Effector memory CD8-positive, alpha-beta T cell (primary cell): Measurements from ENCODE around the gene ADGRE1.
A peak's percentile ranks its signal among the peaks of the same experiment; 100 is the strongest.
"Not testable (repeated sequence)": the region's sequence is repeated elsewhere in the genome, so short reads cannot be mapped to it uniquely, and the experiment has no call there.

Experiments used
- ATAC-seq: fragments of 150-1000 bp; cut with Tn5 transposase; replicated peaks from 2 replicates; pipeline ENCODE4 v1.10.0; 2021; ENCODE audit warnings: mild to moderate bottlenecking, moderate library complexity
- DNase-seq, 3 experiments: peaks; one replicate each; pipeline ENCODE4 v3.0.0; 2021
- H3K27ac Mint-ChIP-seq, 2 donors: one replicate each; pipeline ENCODE4 v1.8.0; 2022; ENCODE audit warnings: mild to moderate bottlenecking in 2 of 2, mixed read lengths in 2 of 2, moderate library complexity in 2 of 2
- H3K27me3 Mint-ChIP-seq, 2 donors: one replicate each; pipeline ENCODE4 v1.8.0; 2022; ENCODE audit warnings: mixed read lengths in 2 of 2
- H3K36me3 Mint-ChIP-seq: one replicate; pipeline ENCODE4 v1.8.0; 2022; ENCODE audit warnings: mild to moderate bottlenecking, moderate library complexity, mixed read lengths; ENCODE audit not compliant: insufficient read depth
- H3K4me1 Mint-ChIP-seq, 2 donors: one replicate each; pipeline ENCODE4 v1.8.0; 2022; ENCODE audit warnings: low read depth in 2 of 2, mixed read lengths in 2 of 2
- H3K4me3 Mint-ChIP-seq, 2 donors: one replicate each; pipeline ENCODE4 v1.8.0; 2022; ENCODE audit warnings: mild to moderate bottlenecking in 2 of 2, mixed read lengths in 2 of 2, moderate library complexity in 2 of 2
- H3K9me3 Mint-ChIP-seq, 2 donors: one replicate each; pipeline ENCODE4 v1.8.0; 2022; ENCODE audit warnings: mixed read lengths in 2 of 2

ADGRE1 gene

DNA sequence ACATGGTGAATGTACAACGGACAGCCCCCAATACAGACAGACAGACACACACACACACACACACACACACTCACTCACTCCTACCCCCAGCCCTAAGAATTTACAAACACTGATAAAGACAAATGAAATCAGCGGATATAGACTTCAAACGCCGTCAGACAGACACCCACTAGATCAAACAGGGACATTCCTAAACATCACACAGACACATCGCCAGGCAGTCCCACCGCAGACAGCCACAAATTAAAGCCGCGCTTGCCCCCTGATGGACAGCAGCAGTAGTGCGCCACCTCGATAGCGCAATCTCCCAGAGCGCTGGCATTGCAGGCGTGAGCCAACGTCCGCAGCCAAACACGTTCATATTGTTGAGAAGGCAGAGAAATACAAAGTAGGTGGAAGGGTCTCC, 24.7 kb upstream of the ADGRE1 start:
- peaks cover 20% of the 10 kb centered on the region for H3K36me3 Mint-ChIP-seq
- peaks cover 10 to 18% of the 10 kb centered on the region in 2 donors for H3K4me1 Mint-ChIP-seq
- DNase-seq (peak; percentile 89 to 94 (median 89)), ATAC-seq (peak; percentile 90)
- peak overlapping the region; percentile 80 to 85 for H3K4me3 Mint-ChIP-seq
- H3K9me3 Mint-ChIP-seq = no peaks in the 10 kb centered on the region
- no peaks in the 10 kb centered on the region for H3K27me3 Mint-ChIP-seq
- peak overlapping the region; percentile 87 for H3K27ac Mint-ChIP-seq

DNA sequence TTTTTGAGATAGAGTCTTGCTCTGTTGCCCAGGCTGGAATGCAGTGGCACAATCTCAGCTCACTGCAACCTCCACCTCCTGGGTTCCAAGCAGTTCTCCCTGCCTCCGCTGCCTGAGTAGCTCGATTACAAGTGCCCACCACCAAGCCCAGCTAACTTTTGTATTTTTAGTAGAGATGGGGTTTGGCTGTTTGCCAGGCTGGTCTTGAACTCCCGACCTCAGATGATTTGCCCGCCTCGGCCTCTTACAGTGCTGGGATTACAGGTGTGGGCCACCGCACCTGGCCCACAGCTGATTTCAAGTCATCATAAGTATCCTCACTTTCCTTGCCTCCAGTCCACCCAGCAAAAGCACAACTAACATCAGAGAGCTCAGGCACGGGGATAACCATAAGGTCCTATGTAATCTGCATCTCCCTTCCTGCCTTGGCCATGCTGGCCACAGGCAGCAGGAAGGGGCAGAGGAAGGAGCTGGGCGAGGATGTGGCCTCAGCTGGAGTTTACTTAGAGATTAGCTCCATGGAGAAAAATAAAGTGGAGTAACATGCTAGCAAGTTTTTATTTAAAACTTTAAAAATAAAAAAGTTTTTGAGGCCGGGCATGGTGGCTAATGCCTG, 22.9 kb upstream of the ADGRE1 start:
- DNase-seq (no peak), ATAC-seq (no peak)
- Mint-ChIP-seq H3K36me3 (peaks cover 20% of the 10 kb centered on the region), H3K4me1 (peaks cover 10 to 18% of the 10 kb centered on the region in 2 donors), H3K27ac (no peak overlapping the region), H3K4me3 (no peak overlapping the region), H3K27me3 (no peaks in the 10 kb centered on the region), H3K9me3 (no peaks in the 10 kb centered on the region)

DNA sequence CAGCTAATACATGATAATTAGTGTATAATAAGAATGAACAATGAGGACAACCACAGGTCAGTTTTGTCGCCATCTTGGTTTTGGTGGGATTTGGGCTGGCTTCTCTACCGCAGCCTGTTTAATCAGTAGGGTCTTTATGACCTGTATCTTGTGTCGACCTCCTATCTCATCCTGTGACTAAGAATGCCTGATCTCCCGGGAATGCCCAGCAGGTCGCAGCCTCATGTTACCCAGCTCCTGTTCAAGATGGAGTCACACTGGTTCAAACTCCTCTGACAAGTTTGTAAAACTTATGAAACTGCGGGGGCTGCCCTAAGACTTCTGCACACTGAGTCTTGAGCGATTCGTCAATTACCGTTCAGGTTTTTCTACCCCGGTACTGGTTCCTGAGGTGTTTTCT, 21.5 kb upstream of the ADGRE1 start:
- DNase-seq (no peak), ATAC-seq (no peak)
- no peaks in the 10 kb centered on the region for H3K27me3 Mint-ChIP-seq
- peaks cover 10 to 18% of the 10 kb centered on the region in 2 donors for H3K4me1 Mint-ChIP-seq
- no peaks in the 10 kb centered on the region for H3K9me3 Mint-ChIP-seq
- peaks cover 20% of the 10 kb centered on the region for H3K36me3 Mint-ChIP-seq
- no peak overlapping the region for H3K27ac Mint-ChIP-seq
- H3K4me3 Mint-ChIP-seq = no peak overlapping the region

DNA sequence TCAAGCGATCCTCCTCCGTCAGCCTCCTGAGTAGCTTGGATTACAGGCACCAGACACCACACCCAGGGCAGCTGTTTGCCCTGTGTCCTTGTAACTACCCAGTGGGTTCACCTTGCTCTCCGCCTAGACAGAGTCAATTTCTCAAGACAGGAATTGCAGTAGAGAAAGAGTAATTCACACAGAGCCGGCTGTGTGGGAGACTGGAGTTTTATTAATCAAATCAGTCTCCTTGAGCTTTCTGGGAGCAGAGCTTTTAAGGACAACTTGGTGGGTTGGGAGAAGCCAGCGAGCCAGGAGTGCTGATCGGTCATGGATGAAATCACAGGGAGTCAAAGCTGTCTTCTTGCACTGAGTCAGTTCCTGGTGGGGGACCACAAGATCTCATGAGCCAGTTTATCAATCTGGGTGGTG, 20.6 kb upstream of the ADGRE1 start:
- peaks cover 9 to 16% of the 10 kb centered on the region in 2 donors for H3K4me1 Mint-ChIP-seq
- H3K27ac Mint-ChIP-seq = no peak overlapping the region
- no peak for ATAC-seq
- H3K27me3 Mint-ChIP-seq = no peaks in the 10 kb centered on the region
- no peak for DNase-seq
- H3K36me3 Mint-ChIP-seq = peaks cover 15% of the 10 kb centered on the region
- H3K9me3 Mint-ChIP-seq = no peaks in the 10 kb centered on the region
- no peak overlapping the region for H3K4me3 Mint-ChIP-seq

DNA sequence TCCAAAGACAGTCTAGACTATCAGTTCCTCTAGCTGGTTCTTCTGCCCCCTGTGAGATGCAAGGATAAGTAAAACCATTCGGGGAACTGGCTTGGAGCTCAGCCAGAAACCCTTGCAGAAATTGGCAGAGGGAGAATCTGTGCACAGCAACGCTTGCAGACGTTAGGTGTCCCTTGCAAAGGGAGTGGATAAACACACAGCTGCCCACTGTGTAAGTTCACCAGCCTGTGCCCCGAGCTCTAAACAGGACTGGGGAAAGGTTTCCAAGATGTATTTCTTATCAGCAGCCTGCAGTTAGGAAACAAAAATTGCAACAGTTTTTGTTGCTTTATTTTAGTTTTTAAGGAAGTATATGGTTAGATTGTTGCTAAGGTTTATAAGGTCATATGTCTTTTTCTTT, 19.0 kb upstream of the ADGRE1 start:
- DNase-seq = no peak
- peaks cover 4% of the 10 kb centered on the region for H3K36me3 Mint-ChIP-seq
- H3K4me3 Mint-ChIP-seq = no peak overlapping the region
- H3K9me3 Mint-ChIP-seq = no peaks in the 10 kb centered on the region
- H3K27me3 Mint-ChIP-seq = no peaks in the 10 kb centered on the region
- peaks cover 2 to 5% of the 10 kb centered on the region in 2 donors for H3K4me1 Mint-ChIP-seq
- H3K27ac Mint-ChIP-seq = no peak overlapping the region
- ATAC-seq = no peak

DNA sequence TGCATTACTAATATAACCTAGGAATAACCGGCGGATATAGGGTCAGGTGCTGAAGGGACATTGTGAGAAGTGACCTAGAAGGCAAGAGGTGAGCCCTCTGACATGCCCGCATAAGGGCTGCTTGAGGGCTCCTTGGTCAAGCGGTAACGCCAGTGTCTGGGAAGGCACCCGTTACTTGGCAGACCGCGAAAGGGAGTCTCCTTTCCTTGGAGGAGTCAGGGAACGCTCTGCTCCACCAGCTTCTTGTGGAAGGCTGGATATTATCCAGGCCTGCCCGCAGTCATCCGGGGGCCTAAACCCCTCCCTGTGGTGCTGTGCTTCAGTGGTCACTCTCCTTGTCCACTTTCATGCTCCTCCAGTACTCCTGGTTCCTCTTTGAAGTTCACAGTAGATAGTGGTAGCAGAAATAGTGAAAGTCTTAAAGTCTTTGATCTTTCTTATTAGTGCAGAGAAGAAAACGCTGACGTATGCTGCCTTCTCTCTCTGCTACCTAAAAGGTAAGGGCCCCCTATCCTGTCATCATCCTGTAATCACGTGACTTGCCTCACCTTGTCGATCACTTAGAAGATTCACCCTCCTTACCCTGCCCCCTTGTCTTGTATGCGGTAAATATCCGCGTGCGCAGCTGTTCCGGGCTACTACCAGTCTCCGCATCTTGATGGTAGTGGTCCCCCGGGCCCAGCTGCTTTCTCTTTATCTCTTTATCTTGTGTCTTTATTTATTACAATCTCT, 18.1 kb upstream of the ADGRE1 start:
- H3K27me3 Mint-ChIP-seq, H3K4me1 Mint-ChIP-seq, H3K27ac Mint-ChIP-seq, H3K9me3 Mint-ChIP-seq, H3K4me3 Mint-ChIP-seq, H3K36me3 Mint-ChIP-seq, DNase-seq, ATAC-seq: not testable (repeated sequence)

DNA sequence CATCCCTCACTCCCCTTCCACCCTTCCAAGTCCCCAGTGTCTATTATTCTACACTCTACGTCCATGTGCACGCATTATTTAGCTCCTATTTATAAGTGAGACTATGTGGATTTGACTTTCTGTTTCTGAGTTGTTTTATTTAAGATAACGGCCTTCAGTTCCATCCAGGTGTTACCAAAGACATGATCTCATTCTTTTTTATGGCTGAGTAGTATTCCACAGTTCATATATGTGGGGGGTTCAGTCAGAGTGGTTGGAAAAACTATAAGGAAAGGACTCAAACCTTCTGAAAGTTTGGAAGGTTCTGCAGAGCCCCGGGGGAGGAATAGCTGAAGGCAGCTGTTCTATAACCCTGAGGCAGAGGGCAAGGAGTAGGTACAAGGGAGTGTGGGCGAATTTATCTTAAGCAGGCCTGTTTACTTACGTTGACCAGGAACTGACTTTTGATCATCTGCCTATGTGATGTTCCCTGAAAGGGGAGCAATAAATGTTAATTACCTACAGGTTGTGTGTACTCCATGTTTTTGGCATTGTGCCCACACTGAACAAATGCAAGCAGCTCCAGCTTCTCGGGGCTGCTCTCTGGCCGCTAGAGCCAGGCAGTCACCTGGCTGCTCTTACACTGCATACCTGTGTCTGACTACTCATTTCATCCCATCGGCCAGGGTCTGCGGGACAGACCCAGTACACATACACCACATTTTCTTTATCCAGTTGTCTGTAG, 13.5 kb upstream of the ADGRE1 start:
- H3K9me3 Mint-ChIP-seq = no peaks in the 10 kb centered on the region
- H3K4me1 Mint-ChIP-seq = no peaks in the 10 kb centered on the region
- peaks cover 3% of the 10 kb centered on the region for H3K36me3 Mint-ChIP-seq
- ATAC-seq = no peak
- peaks cover 20 to 29% of the 10 kb centered on the region in 2 donors for H3K27me3 Mint-ChIP-seq
- no peak overlapping the region for H3K4me3 Mint-ChIP-seq
- DNase-seq = no peak
- H3K27ac Mint-ChIP-seq = no peak overlapping the region

DNA sequence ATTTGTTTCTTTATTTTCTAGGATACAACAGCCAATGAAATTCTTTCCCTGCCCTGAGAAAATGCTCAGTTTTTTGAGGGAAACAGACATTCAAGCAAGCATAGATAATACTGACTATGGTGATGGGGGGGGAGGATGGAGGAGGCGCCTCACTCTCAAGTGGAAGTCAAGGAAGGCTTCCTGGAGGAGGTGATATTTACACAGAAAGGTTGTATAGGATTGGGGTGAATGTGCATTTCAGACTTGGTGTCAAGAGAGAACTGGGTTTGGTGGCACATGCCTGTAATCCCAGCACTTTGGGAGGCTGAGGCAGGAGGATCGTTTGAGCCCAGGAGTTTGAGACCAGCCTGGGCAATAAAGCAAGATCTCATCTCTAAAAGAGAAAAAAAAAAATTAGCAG, 12.2 kb upstream of the ADGRE1 start:
- no peaks in the 10 kb centered on the region for H3K4me1 Mint-ChIP-seq

DNA sequence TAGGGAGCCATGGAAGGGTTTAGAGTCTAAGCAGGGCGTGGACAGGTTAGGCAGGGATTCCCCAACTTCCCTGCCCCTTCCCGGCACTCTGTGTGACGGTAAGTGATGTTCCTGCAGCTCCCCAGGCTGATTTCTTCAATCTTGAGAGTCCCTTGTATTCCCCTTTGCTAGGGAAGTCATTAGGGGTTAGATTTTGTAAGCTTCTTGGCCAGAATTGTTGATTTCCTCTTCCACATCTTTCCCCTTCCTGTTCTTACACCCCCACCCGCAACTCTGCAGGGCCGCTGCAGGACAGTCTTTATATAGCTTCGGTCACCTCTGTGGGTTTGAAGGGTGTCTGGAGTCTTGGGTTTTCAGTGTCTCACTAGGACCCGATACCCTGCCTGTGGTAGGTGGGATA, 10.6 kb upstream of the ADGRE1 start:
- Mint-ChIP-seq H3K36me3 (peaks cover 6% of the 10 kb centered on the region), H3K9me3 (peaks cover 0 to 4% of the 10 kb centered on the region in 2 donors), H3K27me3 (peaks cover 40 to 41% of the 10 kb centered on the region in 2 donors), H3K27ac (no peak overlapping the region), H3K4me3 (no peak overlapping the region), H3K4me1 (no peaks in the 10 kb centered on the region)
- no peak for ATAC-seq
- no peak for DNase-seq

More for the DNA sequence above, 12.2 kb upstream of the ADGRE1 start:
- Mint-ChIP-seq H3K9me3 (peaks cover 0 to 4% of the 10 kb centered on the region in 2 donors), H3K36me3 (peaks cover 3% of the 10 kb centered on the region), H3K27ac (no peak overlapping the region), H3K27me3 (peaks cover 30 to 40% of the 10 kb centered on the region in 2 donors), H3K4me3 (no peak overlapping the region)
- DNase-seq (no peak), ATAC-seq (no peak)

DNA sequence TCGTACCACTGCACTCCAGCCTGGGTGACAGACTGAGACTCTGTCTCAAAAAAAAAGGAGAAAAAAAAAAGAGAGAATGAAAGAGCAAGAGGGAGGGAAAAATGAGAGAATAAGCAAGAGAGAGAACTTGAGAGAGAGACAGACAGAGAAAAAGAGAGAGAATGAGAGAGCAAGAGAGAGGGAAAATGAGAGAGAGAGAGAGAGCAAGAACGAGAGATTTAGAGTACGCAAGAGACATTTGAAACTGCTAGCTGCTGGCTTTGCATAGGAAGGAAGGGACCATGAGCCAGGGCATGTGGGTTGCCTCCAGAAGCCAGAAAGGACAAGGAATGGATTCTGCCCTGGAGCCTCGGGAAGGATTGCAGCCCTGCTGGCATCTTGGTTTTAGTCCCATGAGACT, 9.6 kb upstream of the ADGRE1 start:
- Mint-ChIP-seq H3K4me1 (no peaks in the 10 kb centered on the region), H3K4me3 (no peak overlapping the region), H3K27ac (peak overlapping the region in 1 of 2 donors; percentile 9), H3K27me3 (peaks cover 40 to 41% of the 10 kb centered on the region in 2 donors), H3K9me3 (peaks cover 0 to 4% of the 10 kb centered on the region in 2 donors), H3K36me3 (peaks cover 6% of the 10 kb centered on the region)
- ATAC-seq = no peak
- DNase-seq = no peak

DNA sequence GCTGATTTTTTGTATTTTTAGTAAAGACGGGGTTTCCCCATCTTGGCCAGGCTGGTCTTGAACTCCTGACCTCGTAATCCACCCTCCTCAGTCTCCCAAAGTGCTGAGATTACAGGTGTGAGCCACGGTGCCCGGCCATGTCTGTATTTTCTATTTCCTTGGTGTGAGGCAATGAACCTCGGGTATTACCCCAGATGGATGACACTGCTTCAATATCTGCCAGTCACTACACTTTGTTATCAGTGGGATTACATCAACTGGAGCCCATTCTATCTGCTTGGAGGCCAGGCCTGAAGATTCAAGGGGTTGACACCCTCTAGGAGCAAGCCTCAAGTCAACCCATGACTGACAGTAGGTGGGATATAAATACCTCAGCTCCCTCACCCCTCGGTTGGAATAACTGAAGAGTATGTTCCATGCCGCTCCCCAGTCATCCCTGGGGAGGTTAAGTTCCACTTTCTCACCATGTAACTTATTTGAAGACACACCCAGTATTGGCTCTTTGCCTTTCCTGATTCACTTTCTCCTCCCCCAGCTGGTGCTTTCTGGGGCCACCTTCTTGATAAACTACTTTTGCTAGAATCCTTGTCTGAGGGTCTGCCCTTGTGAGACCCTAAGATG, 992 bp upstream of the ADGRE1 start:
- H3K4me3 Mint-ChIP-seq = no peak overlapping the region
- no peak overlapping the region for H3K27ac Mint-ChIP-seq
- DNase-seq (no peak), ATAC-seq (no peak)
- no peaks in the 10 kb centered on the region for H3K9me3 Mint-ChIP-seq
- H3K36me3 Mint-ChIP-seq = no peaks in the 10 kb centered on the region
- peaks cover 3 to 7% of the 10 kb centered on the region in 2 donors for H3K27me3 Mint-ChIP-seq
- peaks cover 11 to 22% of the 10 kb centered on the region in 2 donors for H3K4me1 Mint-ChIP-seq

DNA sequence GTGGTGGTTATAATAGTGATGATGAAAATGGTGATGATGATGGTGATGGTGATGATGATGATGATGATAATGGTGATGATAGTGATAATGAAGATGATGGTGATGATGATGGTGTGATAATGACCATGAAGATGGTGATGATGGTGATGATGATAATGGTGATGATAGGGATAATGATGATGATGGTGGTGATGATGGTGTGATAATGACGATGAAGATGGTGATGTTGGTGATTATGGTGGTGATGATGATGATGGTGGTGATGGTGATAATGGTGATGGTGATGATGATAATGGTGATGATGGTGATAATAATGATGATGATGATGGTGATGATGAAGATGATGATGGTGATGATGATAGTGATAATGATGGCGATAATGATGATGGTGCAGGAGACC, 1.6 kb downstream of the ADGRE1 start:
- H3K27ac Mint-ChIP-seq = no peak overlapping the region
- H3K4me3 Mint-ChIP-seq = no peak overlapping the region
- no peaks in the 10 kb centered on the region for H3K36me3 Mint-ChIP-seq
- peaks cover 3 to 7% of the 10 kb centered on the region in 2 donors for H3K27me3 Mint-ChIP-seq
- no peak for DNase-seq
- no peak for ATAC-seq
- peaks cover 24 to 29% of the 10 kb centered on the region in 2 donors for H3K4me1 Mint-ChIP-seq
- peaks cover 0 to 1% of the 10 kb centered on the region in 2 donors for H3K9me3 Mint-ChIP-seq

DNA sequence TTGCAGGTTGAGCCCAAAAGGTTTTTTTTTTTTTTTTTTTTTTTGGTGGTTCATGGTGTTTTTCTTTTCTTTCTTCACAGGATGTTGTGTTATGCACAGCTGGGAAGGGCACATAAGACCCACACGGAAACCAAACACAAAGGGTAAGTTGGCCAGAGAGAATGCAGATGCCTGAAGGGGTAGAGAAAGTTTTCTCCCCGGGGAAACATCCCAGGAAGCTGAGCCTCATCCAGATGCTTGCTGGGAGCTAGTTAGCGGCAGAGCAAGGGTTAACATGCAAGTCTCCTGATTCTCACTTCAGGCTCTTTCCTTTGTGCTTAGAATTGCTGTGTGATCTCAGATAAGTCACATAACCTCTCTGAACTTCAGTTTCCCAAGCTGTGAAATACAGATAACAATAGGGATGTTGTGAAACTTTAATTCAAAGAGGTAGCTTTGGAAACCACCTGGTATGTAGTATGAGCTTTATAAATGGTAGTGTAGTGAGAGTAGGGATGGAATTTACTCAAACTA, 3.1 kb downstream of the ADGRE1 start:
- H3K27me3 Mint-ChIP-seq = peaks cover 8 to 9% of the 10 kb centered on the region in 2 donors
- H3K4me1 Mint-ChIP-seq = peaks cover 24 to 29% of the 10 kb centered on the region in 2 donors
- peak; percentile 72 for ATAC-seq
- peak overlapping the region; percentile 44 to 51 for H3K4me3 Mint-ChIP-seq
- H3K36me3 Mint-ChIP-seq = no peaks in the 10 kb centered on the region
- H3K27ac Mint-ChIP-seq = peak overlapping the region; percentile 9 to 69
- peak in 1 of 3 experiments; percentile 4 for DNase-seq
- peaks cover 0 to 10% of the 10 kb centered on the region in 2 donors for H3K9me3 Mint-ChIP-seq
